Stimulated activated CD8-positive, alpha-beta memory T cell treated with anti-CD3 and anti-CD28 coated beads, Interleukin-4, amount 100 ng/mL, for 1 hour (primary cell): ENCODE data around the gene FAM120A.

ENCODE experiments used
- DNase-seq, 2 donors: peaks; one replicate each; pipeline ENCODE4 v3.0.0-alpha.2; 2020; ENCODE audit warnings: low read depth in 2 of 2, low spot score in 1 of 2

FAM120A gene

GRCh38 chr9:93552923-93553322, 101.4 kb downstream of the FAM120A start:
- DNase-seq, result no peak

DNA sequence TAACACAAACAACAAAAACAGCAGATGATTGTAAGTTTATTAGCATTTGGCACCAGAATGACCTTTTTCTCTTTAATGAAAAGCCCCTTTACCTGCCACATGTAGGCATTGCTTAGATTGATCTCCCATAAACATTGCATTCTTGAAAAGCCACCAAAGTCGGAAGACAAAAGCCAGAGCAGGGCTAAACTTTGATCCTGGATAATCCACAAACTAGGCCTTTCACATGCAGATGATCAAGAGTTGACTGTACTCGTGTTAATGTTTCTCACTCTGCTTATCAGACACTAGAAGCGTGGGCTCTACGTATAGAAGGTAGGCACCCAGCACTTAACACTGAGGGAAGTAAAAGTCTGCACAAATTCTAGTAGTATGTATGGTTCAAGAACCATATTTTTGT, 103.9 kb downstream of the FAM120A start:
- DNase-seq, result no peak

DNA sequence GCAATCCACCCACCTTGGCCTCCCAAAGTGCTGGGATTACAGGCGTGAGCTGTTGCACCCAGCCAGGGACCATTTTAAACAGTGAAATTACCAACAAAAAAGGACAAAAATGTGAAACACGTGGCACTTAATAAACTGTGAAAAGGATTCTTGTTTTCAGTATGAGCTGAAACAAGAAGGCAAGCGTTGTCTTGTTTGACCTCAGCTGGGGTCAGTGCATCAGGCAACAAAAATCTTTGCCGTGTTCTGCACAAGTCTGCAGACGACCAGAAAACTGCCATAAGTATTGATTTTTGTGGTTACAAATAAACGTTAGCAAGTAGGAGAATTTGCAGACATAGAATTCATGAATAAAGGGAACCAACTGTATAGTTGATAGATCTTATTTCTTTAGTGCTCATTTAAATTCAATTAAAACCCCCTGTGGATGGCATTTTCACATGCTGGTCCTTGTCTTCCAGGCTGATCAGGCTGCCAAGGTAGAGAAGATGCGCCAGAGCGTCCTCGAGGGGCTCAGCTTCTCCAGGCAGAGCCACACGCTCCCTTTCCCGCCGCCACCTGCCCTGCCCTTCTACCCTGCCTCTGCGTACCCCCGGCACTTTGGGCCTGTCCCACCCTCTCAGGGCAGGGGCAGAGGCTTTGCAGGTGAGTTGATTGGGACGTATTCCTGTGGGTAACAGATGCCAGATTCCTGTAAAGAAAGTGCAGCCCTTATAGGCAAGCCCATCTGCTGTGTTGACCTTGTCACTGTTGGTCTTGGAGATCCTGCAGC, 106.1 kb downstream of the FAM120A start:
- no peak for DNase-seq

DNA sequence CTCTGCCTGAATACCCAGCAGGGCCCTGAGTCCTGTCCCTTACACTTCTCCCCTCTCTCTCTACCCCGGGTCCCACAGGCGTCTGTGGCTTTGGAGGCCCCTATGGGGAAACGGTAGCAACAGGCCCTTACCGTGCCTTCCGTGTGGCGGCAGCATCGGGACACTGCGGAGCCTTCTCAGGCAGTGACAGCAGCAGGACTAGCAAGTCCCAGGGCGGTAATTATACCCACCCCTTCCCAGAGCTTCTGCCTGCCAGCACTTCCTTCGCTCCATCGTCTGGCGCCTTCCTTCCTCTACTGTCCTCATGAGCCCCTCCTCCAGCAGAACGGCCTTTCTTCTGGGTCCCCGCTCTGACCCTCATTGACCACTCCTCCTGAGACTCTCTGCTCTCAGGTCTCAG, 107.0 kb downstream of the FAM120A start:
- DNase-seq, result no peak

DNA sequence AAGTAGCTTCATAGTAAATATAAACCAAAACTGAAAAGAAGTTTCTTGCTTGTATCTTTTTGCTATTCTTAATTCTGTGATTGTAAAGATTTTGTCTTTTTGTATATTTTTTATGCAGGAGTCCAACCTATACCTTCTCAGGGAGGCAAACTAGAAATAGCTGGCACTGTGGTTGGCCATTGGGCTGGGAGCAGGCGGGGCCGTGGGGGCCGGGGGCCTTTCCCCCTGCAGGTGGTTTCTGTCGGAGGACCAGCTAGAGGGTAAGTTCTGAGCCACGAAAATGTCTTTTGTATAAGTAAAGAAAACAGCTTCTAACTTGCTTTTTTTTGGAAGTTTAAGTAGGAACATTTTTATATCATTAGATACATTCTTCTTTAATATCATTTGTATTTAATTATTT, 109.5 kb downstream of the FAM120A start:
- no peak for DNase-seq

DNA sequence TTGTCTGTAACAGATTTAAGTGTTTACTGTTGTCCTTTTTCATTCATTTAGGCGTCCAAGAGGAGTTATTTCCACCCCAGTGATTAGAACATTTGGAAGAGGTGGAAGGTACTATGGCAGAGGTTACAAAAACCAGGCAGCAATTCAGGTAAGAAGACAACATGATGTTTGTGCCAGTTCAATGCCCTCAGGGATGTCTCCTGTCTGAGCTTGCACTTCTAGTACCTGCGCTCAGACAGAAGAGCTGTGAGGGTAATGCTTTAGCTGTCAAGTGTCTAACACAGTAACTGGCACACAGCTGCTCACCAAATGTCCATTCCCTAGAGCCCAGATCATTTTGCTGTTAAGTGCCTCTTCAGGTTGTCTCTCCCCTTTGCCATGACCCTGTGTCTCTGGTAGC, 110.7 kb downstream of the FAM120A start:
- no peak for DNase-seq

- DNase-seq, result no peak
These were observed 113.6 kb downstream of the FAM120A start for GRCh38 chr9:93565089-93565488.

GRCh38 chr9:93566408-93567270, 115.2 kb downstream of the FAM120A start:
- peak; percentile 97 to 98 for DNase-seq

GRCh38 chr9:93567271-93567959, 115.9 kb downstream of the FAM120A start:
- DNase-seq, result no peak

- no peak for DNase-seq
These were observed 116.7 kb downstream of the FAM120A start for GRCh38 chr9:93568169-93568568.

- no peak for DNase-seq
These were observed 118.2 kb downstream of the FAM120A start for GRCh38 chr9:93569621-93570174.

- no peak for DNase-seq
These were observed 120.7 kb downstream of the FAM120A start for GRCh38 chr9:93572221-93572620.

DNA sequence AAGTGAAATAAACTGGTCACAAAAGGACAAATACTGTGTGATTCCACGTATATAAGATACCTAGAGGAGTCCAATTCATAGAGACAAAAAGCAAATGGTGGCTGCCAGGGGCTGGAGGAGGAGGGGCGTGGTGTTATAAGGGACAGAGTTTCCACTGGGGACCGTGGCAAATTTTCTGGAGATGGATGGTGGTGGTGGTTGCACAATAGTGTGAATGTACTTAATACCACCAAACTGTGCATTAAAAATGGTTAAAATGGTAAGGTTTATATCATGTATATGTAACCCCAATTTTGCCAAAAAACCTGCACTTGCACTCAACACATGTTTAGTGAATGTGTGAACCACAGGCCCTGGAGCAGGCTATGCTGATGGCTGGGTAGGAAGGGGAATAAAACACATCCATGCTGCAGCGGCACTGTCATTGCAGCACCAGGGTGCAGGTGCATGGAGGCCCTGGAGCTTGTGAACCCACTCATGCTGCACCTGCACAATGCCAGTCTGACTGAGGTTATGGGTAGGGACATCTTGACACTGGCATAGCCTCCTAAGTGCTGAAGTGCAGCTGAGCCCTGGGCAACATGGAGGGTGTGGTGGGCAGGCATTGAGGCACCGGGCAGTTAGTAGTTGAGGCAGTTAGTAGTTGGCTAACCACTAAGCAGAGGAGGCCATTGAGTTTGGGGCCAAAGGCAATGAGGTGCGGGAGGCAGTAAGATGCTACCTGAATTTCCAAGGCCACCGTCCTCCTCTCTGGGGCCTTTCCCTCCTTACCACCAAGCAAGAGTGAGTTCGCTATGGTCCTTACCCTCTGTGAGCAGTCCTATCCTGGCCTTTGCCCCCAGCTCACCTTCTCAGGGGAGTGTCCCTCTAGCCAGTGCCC, 121.4 kb downstream of the FAM120A start:
- no peak for DNase-seq

- no peak for DNase-seq
These were observed 122.0 kb downstream of the FAM120A start for GRCh38 chr9:93573516-93573828.

GRCh38 chr9:93574091-93574899, 122.8 kb downstream of the FAM120A start:
- DNase-seq, result no peak

DNA sequence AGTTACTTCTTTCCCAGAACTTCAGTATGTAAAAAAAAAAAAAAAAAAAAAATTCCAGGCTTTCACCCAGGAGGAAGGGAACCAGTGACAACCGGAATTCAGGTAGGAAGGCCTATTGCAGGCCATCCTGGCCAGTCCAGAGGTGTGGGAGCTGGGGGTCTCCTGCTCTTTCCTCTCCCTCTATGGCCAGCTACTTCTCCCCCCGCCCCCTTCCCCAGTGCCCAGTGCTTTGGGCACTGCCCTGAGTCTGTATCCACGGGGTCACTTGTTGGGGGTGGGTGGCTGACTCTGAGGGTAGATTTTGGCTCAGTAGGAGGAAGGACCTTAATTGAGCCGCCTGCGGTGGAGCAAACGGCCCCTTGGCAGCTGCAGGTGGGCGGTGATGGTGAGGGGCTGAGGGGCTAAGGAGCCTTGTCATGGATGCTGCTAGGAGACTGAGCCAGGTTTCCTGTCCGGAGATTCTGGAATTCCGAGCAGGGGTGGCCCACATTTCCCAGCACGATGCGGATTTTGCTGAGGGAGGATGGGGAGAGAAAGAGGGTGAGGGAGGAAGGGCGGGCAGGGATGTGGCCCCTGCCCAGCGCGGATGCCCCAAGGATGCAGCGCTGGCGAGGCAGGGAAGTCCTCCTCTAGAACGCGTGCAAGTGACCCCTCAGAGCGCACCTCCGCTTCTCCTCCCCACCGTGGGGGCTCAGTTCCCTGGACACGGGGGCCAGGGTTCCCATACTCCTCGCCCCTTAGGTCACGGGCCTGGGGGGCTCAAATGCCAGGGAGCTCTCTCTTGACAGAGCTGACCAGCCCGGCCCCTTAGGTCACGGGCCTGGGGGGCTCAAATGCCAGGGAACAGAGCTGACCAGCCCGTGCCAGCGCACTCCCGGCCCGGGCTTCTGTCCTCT, 123.7 kb downstream of the FAM120A start:
- DNase-seq, result no peak

- DNase-seq, result peak in 1 of 2 donors; percentile 38
These were observed 124.3 kb downstream of the FAM120A start for GRCh38 chr9:93575796-93576257.

- DNase-seq, result no peak
These were observed 125.0 kb downstream of the FAM120A start, which contains the start of gene PHF2 for GRCh38 chr9:93576258-93577077. Gene PHF2 (plus strand): TSS chr9:93576584. CDS start chr9:93576774, 190 bp downstream.
